GM18502 (cell line): ENCODE results near the gene LTC4S.
"Not testable (repeated sequence)": the region's sequence is repeated elsewhere in the genome, so short reads cannot be mapped to it uniquely, and the experiment has no call there.

Experiments
- ATAC-seq: cut with Tn5 transposase; IDR thresholded peaks from one replicate; pipeline ENCODE4 v1.9.1; 2021; ENCODE audit warnings: mild to moderate bottlenecking; ENCODE audit not compliant: unreplicated experiment, poor library complexity

The LTC4S gene

DNA sequence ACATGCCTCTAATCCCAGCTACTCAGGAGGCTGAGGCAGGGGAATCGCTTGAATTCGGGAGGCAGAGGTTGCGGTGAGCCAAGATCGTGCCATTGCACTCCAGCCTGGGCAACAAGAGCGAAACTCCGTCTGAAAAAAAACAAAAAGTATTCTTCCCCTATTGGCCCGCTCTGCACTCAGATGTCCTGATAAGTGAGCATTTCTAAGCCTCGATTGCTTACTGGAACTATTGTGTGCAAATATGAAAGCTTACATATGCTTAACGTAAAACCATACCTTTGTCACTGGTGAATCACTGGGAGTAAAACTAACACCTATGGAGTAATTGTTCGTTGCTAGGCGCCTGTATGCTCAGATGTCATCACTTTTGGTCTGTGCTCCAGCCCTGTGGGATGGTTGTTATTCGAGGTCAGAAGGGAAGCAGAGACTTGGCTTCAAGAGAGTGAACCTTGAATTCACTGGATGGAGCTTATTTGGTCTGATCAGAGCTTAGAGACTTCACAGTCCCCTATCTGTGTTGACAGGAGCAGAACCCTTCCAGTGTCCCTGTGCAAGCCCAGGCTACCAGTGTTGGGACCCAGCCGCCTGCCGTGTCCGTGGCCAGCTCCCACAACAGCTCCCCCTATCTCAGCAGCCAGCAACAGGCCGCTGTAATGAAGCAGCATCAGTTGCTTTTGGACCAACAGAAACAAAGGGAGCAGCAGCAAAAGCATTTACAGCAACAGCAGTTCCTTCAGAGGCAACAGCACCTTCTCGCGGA, 25.3 kb upstream of the LTC4S start:
- ATAC-seq = no peak

DNA sequence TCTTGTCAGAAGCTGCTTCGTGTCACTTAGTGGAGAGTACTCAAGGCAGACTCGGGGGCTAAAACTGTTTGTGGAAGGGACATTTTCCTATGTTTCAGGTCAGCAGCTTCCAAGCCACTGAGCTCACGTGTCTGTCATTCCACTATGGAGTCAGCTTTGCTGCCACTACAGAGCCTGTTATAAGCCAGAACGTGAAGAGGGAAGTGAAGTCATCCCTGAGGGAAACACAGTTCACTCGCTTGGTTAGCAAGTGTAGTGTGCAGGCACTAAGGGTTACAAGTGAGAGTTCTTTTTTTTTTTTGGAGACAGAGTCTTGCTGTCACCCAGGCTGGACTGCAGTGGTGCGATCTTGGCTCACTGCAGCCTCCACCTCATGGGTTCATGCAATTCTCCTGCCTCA, 24.5 kb upstream of the LTC4S start:
- no peak for ATAC-seq

DNA sequence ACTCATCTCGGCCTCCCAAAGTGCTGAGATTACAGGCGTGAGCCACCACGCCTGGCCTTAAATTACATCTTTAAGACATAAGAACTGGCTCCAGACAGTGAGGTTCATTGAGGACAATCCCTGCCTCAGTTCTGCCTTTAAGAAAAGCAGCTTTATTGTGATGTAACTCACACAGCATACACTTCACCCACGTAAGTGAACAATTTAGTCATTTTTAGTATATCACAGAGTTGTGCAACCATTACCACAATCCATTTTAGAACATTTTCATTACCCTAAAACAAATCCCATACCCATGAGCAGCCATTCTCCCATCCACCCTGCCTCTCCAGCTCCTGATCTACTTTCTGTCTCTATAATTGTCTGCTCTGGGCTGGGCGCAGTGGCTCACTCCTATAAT, 24.0 kb upstream of the LTC4S start:
- ATAC-seq = no peak

DNA sequence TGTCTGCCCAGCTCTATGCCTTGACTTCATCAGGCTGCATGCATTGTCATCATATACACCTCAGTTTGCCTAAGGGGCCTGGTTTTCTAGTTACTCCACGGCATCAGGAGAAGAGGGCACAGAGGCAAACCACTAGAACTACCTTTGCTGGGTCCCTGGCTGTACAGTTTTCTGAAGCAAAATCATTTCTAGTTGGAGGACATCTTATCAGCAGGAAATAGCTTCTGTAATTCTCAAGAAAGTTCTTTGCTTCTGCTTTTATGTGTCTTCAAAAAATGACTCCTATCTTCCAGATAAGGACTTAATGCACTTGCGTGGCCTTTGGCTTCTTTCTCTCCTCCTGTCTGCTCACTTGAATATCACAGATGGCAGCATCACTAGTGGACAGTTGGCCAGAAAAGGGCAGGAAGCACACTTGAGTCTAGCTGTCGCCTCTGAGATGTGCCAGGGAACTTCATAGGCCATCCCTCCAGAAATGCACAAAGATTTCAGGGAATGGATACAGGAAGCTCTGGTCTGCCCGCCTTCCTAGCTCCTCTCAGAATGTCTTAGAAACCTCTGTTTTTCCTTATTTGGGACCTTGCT, 22.4 kb upstream of the LTC4S start:
- ATAC-seq = no peak

DNA sequence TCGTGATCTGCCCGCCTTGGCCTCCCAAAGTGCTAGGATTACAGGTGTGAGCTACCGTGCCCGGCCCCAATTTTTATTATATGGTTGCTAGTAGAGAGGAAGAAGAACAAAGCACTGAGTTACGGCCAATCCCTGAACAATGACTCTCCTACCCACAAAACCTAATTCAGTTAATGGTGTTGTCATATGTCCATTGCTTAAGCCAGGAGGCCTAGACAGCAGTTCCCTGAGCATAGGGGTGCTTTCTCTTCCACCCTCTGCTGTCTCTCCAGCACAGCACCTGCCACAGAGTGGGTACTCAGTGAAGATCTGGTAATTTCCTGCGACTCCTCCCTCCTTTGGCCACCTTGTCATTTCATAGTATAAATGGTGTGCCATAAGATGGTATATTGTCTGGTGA, 21.4 kb upstream of the LTC4S start:
- ATAC-seq = no peak

DNA sequence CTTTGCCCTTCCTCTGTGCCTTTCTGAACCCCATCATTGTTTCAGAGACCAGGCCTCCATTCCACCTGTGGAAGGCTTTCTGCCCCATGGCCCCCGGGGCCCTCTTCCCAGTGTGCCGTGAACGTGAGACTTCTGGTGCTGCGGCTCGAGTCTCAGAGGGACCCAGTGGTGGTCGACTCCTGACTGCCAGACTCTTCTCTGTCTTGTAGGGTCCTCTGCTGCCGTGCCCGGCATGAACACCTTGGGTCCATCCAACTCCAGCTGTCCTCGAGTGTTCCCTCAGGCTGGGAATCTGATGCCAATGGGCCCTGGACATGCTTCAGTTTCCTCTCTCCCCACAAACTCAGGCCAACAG, 20.1 kb upstream of the LTC4S start:
- ATAC-seq = no peak

DNA sequence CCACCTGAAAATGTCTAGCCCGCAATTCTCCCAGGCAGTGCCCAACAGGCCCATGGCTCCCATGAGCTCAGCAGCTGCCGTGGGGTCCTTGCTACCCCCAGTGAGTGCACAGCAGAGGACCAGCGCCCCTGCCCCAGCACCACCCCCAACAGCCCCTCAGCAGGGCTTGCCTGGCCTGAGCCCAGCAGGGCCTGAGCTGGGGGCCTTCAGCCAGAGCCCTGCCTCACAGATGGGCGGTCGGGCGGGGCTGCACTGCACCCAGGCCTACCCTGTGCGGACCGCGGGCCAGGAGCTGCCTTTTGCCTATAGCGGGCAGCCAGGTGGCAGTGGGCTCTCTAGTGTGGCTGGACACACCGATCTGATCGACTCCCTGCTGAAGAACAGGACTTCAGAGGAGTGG, 19.3 kb upstream of the LTC4S start:
- ATAC-seq = no peak

DNA sequence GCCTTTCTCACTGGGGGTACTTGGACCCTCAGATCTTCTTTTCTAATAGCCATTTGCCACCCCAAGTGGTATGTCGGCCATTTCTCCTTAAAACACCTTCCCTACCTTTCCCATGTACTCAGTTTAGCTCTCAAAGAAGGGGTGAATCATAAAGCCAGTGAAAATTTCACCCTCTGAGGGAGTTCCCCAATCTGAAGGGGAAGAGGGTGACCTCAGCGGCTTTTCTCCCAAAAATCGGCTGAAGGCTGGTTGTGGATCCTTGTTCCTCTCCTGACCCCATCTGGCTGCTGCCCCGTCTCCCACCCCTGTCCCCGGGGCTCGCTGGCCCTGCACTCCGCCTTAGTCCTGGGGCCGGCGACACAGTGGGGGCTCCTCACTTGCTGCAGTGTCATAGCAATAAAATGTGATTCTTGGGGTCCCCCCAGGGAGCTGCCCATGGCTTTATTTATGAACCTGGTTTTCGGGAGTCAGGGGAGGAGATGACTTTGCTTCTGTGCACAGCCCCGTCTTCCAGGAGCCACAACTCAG, 17.3 kb upstream of the LTC4S start:
- no peak for ATAC-seq

DNA sequence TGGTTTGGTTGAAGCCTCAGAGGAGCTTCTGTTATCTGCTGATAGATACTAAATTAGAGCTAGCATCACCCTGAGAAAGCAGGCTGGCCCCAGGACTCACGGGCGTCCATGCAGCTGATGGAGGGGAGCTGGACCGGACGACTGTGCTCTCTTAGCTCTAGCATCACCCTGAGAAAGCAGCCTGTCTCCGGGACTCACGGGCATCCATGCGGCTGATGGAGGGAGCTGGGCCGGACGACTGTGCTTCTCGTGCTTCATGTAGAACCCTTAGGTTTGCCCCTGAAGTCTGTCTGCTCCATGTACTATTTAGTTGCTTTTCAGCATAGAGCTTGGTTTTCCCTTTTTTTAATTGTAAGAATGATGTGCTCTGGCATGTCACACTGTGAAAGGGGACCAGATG, 16.3 kb upstream of the LTC4S start:
- no peak for ATAC-seq

DNA sequence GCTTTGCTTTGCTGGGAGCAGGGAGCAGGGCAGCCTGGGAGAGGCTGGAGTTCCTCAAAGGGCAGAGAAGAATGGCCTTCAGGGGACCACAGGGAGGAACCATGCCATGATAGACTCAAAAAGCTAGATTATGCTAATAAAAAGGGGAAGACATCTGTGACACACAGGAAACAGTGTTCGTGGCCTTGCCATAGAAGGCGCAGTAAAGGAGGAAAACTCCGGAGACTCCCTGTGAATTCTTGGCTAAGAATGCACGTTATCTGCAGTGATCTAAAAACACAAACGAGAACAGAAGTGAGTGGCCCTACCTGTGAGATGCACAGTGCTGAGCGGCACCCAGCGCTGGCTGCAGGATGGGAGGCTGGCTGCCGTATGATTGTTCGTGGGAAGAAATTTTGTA, 15.9 kb upstream of the LTC4S start:
- no peak for ATAC-seq

DNA sequence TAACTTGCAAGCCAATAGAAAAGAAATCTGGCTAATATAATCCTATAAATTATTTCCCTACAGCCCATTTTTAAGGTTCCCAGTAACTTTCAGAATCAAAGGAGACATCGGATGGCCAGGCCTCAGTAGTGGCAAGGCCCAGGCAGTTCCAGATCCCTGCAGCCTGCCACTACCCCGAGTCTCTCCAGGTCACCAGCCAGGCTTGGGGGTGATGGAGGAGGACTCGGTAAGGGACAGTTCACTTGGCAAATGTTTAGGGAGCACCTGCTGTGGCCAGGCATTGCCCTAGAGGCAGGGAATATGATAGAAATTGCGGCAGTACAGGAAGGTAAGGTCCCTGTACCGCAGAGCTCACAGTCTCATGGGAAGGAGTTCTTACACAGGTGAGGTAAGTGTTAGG, 15.2 kb upstream of the LTC4S start:
- no peak for ATAC-seq

DNA sequence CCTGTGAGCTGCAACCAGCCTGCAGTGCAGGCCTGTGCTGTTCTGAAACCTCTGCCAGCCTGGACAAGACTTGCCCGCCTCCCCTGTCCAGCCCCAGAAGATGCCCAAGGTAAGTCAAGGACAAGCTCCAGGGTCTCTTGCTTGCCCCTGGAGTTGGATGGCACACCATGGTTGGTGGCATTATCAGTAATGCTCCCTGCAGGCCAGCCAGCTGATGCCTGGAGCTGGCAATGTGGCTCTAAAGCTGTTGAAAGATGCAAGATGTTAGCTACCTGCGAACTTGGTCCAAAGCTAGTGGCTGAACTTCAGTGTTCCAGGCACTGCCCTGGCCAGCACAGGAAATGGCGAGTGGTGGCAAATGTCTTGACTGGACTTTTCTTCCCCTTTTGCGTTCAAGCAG, 14.0 kb upstream of the LTC4S start:
- ATAC-seq = no peak

DNA sequence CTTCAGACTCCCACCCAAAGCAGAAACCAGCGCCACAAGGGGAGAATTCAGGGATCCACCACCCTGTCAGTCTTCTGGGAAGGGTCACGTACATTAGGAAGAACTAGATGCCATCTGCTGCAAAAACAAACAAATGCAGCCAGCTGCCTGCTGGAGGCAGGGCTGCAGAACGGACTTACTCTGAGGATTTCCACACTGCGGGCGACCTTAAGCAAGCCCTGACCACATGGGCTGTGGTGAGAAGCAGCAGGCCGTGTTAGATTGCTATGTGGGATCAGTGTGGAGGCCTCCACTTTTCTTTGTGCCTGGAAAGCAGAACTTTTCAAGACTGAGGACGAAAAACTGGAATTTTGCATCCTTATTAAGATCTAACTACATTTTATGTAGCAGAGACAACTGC, 13.4 kb upstream of the LTC4S start:
- no peak for ATAC-seq

DNA sequence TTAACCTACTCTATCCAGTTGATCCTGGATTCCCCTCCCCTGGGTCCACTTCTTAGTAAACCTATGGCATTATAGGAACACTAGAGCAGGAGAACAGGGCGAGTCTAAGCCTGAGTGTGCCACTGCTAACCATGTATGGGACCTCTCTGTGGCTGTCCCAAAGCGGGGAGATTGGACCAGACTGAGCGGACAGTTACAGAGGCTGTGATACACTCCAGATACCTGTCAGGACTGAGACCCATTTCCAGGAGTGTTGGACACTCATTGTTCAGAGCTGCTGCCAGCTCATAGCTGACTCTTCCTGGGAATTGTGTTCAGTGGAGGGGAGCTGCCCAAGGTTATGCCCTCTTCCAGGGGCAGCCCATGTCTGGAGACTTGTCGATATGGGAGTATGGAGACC, 11.9 kb upstream of the LTC4S start:
- ATAC-seq = no peak

DNA sequence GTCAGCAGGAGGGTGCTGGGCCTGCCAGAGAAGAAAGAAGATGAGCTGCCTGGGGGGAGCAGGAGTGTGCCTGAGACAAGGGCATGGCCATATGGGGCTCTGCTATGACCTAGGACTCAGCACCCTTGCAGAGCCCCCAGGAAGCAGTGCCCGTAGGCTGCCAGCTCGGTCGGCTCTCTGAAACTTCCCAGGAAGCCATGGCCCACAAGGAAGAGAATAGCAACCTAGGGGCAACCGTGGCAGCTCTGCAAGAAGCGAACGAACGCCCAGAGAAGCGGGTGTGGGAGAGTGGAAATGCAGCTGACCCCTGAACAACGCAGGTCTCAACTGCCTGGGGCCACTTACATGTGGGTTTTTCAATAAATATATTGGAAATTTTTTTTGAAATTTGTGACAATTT, 10.7 kb upstream of the LTC4S start:
- ATAC-seq = no peak

DNA sequence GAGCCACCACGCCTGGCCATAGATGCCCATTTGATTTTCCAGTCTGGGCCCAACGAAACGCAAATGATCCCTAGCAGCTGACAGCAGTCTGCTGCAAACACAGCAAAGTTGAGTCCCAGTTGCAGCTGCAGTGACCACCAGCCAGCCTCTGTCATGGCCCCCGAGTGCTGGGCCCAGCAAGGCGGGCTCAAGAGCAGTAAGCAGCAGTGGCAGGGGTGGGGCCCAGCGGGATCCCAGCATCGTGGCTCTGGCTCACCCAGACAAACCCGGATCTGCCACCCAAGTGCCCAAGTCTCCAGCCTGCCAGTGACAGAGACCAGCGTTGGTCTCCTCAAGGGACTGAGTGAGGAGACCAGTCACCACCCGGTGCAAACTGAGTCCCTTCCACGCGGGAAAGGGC, 6.9 kb upstream of the LTC4S start:
- no peak for ATAC-seq

DNA sequence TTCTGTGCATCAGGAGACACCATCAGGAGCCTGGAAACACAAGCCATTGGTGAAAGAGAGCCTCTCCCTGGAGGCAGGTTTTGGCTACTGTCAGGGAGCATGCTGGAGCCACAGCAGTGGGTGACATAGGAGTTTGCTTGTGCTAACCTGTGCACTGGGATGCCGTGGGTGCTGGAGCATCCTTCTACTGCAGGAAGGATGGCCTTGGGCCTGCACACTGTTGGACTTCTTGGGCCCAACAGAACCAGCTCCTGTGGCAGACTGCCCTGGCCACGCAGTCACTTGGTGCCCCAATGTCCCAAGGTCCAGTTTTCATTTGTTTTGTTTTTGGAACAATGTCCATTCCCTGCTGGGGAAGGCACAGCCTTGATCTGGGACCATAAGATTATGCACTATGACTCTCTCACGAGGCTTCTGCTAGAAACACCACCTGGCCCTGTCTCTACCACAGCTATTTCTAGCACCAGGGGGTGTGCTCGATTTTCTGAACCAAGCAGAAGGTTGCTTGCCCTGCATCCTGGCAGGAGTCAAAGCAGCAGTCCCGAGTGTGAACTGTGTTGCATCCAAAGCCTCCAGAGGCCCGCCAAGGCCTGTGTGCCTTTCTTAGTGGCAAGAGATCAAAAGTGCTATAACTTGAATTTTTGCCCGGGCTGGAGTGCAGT, 5.5 kb upstream of the LTC4S start:
- no peak for ATAC-seq

DNA sequence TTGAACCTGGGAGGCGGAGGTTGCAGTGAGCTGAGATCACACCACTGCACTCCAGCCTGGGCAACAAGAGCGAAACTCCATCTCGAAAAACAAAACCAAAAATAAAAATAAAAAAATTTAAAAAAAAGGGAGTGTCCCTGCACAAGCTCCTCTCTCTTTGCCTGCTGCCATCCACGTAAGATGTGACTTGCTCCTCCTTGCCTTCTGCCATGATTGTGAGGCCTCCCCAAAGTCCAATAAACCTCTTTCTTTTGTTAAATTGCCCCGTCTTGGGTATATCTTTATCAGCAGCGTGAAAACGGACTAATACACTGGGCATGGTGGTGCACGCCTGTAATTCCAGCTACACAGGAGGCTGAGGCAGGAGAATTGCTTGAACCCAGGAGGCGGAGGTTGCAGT, 4.5 kb upstream of the LTC4S start:
- not testable (repeated sequence) for ATAC-seq

DNA sequence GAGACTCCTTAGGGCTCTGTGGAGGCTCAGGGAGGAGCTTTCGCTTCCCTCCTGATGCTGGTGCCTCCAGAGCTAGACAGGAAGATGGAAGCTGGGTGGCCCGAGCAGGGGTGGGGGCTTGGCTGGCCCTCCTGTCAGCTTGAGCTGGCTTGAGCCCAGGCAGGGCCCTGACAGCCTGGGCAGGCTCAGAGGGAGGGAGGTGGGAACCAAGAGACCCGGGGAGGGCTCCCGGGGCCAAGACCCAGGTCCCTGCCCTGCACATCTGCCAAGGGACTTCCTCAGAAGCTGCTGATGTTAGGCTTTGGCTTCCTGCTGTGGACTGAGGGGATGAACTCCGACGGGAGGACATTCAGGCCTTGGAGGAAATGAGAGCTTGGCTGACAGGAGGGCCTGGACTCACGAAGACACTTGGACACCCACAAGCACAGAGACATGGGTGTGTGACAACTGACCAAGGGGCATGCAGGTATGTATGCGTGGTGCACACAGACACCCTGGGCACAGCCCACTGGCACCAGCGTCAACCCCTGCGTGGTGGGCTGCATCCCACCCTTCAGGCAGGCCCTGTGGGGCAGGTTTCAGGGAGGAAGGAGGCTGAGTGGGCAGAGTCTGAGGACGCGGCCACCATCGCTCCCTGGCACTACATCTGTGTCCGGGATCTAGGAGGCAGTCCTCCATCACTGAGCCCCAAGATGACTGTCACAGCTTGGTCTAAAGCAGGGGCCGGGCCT, 1.7 kb upstream of the LTC4S start:
- ATAC-seq = no peak

DNA sequence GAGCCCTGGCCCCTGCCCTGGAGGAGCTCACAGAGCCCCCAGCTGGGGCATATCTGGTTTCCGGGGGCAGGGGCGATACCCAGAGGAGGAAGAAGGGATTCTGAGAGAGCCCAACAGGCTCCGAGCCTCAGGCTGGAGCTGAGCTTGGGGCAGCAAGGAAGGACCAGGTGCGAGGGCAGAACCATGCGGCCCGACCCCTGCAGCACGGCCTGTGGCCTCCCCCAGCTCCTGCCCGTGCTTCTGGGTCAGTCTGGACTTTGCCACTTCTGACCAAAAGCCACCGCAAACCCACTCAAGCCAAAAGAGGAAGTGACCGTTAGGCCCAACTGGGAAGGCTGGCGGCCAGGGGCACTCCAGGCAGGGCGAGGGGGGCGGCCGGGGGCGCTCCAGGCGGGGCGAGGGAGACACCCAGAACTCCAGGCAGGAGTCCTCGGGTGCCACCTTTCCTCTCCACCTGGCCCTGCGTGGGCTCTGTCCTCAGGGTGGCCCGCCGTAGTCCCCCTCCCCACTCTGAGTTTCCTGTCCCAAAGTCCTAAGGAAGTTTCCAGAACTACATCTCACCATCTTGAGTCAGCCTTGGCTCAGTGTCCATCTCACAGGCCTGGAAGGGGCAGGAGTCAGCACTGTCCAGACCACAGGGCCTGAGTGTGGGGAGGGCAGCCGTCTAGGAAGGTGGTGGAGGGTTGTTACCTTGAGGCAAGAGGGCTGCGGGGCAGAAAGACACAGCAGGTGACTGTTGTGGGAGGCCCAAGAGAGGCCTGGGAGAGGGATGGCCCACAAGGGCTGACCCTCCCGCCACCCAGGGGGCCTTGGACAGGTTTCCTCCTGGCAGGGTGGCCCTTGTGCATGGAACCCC, 946 bp upstream of the LTC4S start:
- ATAC-seq = no peak
